HG02798 (cell line): ENCODE results near the gene HDLBP.
"Not testable (repeated sequence)": the region's sequence is repeated elsewhere in the genome, so short reads cannot be mapped to it uniquely, and the experiment has no call there.

ENCODE experiments used
- ATAC-seq: cut with Tn5 transposase; IDR thresholded peaks from one replicate; pipeline ENCODE4 v1.9.1; 2021; ENCODE audit warnings: mild to moderate bottlenecking; ENCODE audit not compliant: unreplicated experiment, poor library complexity

The HDLBP gene

DNA sequence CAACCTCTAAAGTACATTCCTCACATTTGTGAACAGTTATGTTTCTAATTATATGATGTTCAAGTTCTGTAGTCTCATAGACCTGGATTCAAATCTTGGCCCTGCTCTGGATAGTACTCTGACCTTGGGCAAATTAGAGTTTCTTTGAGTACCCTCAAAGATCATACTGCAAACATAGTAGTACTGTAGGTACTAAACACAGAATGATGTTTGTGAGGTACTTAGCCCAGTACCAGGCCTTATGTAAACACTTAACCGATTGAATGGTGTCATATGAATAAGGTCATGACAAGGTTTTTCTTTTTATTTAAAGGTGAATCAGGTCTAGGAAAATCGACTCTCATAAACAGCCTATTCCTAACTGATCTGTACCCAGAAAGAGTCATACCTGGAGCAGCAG, 19.3 kb upstream of the HDLBP start:
- ATAC-seq, result no peak

DNA sequence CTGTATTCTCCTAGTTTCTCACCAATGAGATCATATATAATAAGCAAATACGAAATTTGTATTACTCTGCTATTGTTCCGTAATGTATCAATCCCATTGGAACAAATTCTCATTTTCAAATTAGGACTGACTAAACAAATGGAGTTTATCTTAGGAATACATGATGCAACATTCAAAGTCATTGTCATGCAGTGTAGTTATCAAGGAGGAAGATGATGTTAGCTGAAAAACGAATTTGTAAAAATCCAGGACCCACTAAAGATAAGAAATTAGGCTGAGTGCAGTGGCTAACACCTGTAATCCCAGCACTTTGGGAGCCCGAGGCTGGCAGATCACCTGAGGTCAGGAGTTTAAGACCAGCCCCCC, 15.1 kb upstream of the HDLBP start:
- no peak for ATAC-seq

DNA sequence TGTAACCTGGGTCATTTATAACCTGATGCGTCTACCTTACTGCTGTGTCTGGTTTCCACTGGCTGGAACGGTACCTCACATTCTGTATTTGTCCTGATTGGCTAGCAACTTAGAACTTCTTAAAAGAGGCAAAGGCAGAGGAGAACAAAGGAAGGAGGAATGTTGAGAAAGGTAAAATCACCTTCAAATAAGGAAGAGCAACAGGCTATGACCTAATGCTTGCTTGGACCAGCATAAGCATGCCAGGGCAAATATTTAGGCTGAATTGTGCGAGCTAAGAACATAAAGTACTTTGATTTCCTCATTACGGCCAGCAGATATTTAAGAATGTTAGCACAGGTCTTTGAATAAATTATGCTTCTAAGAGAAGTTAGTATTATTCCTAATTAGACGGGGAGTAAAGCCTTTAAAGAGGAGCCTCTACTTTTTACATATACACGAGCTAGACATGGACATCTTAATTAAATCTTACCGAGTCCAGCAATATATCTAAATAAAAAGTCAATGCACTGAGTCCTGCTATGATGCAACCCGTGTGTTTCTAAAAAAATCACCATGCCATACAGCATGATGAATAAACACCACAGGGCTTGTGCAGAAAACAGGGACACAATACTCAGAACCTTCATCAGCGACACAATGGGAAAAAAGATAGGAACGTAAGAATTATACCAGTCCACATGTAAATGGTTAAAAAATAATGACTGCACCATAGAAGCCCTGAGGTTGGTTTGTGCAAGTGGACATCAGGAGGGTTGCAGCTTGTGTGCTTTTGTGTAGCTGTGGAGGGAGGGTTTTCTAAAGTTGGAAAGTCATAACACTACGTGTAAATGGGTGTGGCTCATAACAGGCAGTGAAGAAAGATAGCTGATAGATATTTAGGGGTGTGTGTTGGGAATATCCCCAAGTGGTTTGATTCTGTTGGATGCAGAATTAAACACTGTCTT, 14.5 kb upstream of the HDLBP start:
- no peak for ATAC-seq

DNA sequence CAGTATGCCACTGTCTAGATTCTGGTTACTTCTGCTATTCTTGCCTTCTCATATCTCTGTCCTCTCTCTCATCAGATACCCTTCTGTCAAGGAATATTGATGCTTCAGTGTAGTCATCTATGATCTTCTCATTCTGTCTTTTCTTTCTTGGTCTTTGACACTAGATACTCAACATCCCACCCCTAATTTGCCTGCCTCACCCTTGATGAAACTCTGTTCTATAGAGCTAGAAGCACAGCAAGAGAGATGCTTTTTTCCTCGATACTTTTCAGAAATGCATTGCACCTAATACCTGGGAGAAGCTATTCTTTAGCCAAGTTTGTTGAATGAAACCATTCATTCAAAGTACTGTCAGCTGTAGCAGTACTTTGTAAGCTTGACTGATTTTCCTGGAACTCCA, 9.8 kb upstream of the HDLBP start:
- ATAC-seq, result no peak

DNA sequence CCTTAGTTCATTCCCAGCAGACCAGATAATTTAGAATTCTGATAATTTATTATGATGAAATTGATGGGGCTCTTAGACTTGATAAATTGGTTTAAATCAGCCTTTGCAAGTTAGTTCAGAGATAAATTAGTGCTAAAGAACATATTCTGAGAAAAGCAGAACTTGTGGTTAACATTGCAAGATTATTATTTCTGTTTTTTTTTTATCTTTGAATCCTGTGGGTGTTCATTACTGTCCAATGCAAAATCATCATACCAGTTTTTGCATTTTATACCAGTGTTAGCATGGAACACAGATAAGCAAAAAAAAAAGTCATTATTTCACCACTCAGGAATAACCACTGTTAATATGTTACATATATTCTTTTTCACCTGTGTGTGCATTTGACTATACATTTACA, 9.3 kb upstream of the HDLBP start:
- ATAC-seq, result no peak

DNA sequence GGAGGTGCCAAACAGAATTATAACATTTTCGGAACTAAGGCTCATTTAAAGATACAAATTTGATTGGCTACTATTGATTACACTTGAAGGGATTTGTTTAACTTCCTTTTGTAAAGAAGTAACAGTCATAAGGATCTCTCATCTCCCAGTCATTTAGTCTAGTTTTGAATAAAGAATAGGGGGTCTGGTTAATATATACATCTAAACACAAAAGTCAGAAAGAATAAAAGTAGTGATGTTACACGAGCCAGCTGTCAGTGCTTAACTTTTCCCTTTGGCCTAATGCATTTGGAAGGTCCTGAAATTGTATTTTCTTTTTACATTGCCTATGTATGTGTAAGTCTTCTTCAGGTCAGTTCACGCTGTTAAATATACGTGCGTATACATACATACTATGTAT, 8.3 kb upstream of the HDLBP start:
- ATAC-seq, result no peak

DNA sequence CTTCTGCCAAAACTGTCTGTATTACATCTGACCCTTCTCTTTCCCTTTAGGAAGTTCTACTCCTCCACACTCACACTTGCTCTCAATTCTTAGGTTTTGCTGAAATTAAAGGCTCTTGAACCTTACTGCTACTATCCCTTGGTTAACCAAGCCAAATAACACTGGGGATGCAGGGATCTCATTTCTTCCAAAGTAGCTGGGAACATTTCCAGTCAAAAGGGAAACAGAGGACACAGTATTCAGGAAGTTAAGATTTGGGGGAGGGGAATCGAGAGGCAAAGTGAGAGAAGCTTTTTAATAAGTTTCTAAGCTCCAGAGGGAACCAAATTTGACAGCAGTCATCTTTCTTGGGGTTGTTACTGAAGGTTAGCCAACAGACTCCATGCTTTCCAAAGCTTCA, 6.4 kb upstream of the HDLBP start:
- no peak for ATAC-seq

DNA sequence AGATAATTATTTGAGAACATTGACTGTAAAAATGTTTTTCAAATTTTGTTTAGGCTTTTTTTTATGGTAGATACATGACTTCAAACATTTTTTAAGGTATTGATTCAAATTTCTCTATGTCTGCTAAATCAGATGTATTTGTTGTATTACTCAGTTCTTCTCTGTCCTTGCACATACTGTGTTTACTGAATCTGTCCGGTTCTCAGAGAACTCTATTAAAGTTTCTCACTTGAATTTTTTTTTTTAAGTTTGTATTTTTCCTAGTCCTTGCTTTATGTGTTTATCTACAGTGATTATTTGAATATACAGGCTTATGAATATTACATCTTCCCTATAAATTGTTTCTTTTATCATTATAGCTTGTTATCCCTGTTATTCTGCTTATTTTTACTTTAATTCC, 5.6 kb upstream of the HDLBP start:
- no peak for ATAC-seq

DNA sequence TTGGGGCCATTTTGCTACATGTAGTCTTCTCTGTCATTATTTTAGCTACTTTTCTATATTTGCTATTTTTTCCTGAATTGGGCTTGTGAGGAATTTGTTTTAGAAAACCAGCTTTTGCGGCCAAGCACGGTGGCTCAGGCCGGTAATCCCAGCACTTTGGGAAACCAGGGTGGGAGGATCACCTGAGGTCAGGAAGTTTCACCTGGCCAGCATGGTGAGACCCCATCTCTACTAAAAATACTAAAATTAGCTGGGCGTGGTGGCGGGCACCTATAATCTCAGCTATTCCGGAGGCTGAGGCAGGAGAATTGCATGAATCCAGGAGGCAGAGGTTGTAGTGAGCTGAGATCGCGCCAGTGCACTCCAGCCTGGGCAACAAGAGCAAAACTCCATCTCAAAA, 4.9 kb upstream of the HDLBP start:
- ATAC-seq, result no peak

DNA sequence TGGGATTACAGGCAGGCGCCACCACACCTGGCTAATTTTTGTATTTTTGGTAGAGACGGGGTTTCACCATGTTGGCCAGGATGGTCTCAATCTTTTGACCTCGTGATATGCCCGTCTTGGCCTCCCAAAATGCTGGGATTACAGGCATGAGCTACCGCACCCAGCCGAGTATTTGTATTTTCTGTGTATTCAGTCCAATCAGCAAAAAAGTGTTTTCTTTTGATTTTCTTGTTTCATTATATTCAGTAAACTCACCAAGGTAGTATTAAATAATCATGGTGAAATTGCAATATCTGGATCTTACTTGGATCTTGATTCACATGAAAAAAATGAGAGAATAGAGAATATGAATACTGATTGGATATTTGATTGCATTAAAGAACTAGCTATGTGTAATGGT, 3.4 kb upstream of the HDLBP start:
- not testable (repeated sequence) for ATAC-seq

DNA sequence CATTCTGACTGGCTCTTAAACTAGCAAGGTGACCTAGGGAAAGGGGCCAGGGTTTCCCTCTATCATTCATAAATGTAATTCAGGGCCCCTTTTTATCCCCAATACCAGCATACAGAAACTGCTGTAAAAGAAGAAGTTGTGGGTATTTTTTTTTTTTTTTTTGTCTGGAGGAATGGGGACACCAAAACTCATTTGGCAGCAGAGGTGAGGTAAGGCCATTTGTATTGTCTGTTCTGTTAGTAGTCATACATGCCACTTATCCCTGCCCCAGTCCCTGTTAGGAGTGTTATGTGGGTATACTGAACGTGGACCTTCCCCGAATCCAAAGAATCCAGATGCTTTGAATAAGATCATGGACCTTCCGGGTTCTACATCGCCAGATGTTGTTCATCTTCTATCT, 1.9 kb upstream of the HDLBP start:
- ATAC-seq, result no peak

DNA sequence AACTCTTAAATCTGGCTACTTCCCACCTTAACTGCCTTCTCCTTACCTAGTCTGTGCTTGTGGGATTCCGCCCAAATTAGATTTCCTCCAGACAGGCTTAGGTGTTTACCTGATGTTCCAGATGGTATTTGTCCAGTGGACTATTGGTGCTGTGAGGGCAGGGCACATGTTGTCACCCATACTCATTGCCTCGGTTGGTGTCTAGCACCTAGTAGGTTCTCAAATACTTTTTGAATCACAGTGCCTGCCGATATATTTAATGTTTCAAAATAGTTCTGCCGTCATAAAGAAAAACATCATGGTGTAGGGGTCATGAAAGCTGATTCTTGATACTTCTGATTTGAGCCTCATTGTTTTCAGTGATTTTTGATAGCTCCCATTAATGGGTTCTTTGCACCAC, 1.4 kb upstream of the HDLBP start:
- ATAC-seq, result no peak

DNA sequence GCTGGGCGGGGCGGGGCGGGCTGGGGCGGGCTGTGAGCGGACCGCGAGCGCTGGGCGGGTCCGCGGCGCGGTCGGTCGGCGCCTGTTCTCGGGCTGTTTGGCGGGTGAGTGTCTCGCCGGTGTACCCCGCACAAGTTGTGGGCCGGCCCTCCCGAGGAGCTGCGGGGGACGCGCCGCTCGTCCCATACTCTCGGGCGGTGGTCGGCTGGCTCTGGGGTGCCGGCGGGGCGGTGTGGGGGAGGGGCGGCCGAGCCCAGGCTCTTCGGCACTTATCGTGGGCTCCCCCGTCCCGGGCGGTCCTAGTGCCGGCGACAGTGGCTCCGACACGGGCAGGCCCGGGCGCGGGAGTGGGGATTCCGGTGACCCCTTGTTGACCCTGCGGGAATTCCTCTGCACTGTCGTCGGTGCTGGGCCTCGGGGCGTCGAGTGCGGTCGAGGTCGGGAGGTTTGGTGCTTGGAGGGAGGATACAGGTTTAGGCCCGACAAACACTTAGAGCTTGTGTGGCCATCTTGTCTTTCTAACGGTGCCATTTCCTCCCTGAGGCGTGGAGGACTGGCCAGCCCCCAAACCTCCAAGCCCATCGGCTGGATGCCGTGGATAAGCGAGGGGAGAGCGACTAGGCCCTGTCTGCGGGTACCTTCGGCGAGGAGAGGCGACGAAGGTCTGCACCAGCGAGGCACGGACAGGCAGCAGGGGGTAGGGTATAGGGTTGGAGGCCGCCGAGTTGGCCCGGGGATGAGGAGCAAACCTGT, 583 bp upstream of the HDLBP start, which contains the start of gene SEPTIN2:
Gene SEPTIN2 (plus strand): TSS at position 47 of the 753 bp plus-strand sequence. CDS start 8,308 bp downstream, outside the sequence.
- peak; percentile 42 for ATAC-seq

DNA sequence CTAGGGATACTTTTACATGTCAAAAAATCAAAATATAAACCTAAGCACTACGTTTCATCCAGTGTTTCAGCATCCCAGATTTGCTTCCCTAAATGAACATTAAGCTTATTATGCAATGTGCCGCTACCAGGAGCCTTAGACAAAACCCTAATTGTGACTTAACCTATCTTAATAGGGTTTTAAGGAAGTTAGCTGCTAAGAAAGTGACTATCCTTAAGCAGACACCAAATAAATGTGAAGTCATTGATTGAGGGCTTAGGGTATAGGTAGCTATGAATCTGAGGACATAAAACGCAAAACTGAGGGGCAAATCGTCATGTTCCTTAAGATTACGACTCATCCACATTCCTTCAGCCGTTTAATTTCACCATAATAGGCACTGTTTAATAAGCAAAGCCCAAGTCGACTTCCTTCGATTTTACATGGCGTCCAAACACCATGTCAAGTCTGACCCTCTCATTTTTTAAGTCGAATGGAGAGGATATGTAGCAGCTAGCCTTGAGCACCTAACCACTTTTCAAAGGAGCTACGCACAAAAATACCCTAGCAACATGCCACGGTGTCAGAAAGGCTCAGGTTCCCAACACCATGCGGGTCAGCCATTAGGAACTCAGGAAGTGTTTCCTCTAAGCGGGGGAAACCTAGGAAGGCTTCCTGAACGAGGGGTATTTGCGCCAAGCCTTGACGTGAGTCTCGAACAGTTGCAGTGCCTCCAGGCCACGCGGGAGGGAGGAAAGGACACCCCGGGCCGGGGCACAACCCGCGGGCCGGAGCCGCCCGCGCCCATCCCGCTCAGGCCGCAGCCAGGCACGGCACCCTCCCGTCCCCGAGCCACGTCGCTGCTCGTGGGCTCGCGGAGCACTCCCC, 1.0 kb downstream of the HDLBP start:
- ATAC-seq, result no peak

DNA sequence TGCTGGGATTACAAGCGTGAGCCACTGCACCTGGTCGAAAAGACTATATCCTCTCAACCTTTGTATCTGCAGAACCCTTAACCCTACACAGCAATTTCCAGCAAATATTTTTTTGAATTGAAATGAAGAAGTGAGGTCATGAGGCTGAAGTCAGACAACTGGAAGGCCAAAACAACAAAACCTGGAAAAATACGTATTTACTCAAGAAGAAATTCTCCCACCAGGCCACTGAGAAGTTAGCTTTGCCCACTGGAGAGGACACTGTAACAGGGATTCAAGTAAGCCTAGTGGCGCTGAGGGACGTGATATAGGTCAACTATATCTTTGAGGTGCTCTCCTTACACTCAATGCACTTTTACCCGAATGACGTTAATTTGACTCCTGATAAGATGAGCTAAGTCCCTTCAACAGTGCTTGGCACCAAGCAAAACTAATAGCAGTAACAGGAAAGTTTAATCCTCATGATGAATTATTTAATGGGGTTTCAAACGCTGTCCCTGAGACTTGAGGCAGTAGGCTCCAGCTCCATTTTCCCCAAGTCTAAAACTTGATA, 1.9 kb downstream of the HDLBP start:
- no peak for ATAC-seq

DNA sequence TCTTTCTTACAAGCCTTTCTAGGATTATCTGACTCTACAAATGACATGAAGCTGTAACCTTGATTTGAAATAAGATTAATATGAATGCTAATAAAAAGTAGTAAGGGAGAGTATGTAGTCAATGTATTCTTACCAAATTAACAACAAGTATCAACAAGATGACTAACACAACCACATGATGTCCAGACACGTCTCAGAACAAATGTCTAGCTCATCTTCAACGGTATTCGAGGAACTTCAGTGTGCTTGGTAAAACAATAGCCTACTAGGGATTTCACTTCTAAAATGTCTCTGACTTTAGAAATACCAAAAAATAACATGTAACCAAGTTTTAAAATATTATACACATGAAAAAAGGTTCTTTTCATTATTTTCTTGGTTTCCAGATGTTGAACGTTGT, 3.4 kb downstream of the HDLBP start:
- ATAC-seq, result no peak

DNA sequence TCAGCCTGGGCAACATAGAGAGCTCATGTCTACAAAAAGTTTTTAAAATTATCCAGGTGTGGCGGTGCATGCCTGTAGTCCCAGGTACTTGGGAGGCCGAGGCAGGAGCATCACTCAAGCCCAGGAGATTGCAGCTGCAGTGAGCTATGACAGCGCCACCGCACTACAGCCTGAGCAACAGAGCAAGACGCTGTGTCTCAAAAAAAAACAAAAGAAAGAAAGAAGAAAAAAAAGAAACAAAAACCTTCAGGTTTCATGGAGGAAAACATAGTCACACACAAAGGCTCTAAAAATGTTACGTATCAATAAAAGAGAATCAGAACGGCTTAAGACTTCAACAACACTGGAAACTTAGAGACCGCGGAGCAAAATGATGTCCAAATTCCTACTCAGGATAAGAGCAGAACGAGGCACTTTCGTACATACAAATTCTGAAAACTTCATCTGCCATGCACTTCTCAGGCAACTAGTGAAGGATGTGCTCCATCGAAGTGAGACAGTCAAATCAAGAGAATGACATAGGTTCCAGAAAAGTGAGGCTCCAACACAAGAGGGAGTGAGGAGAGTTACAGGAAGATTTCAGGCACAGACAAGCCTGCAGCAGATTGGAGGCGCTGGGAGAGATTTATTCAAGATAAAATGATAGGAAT, 4.4 kb downstream of the HDLBP start:
- no peak for ATAC-seq

DNA sequence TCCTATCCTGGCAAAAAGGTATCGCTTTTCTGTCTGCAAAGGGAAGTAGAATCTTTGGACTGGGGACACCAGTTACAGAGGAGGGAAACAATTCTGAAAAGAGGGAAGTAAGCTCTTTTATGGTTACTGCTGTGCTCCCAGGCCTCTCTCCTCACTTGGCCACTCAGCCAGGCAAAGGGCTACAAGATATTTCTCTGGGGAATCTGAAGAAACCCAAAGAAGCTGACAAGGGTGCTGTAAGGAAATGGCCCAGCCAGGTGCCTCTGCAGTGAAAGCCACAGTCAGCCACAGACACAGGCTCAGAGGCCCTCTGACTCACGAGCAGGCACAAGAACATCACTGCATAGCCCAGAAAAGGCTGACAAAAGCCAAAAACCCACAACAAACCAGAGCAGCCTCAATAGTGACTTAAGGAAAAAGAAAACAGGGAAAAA, 5.8 kb downstream of the HDLBP start:
- peak; percentile 63 for ATAC-seq

DNA sequence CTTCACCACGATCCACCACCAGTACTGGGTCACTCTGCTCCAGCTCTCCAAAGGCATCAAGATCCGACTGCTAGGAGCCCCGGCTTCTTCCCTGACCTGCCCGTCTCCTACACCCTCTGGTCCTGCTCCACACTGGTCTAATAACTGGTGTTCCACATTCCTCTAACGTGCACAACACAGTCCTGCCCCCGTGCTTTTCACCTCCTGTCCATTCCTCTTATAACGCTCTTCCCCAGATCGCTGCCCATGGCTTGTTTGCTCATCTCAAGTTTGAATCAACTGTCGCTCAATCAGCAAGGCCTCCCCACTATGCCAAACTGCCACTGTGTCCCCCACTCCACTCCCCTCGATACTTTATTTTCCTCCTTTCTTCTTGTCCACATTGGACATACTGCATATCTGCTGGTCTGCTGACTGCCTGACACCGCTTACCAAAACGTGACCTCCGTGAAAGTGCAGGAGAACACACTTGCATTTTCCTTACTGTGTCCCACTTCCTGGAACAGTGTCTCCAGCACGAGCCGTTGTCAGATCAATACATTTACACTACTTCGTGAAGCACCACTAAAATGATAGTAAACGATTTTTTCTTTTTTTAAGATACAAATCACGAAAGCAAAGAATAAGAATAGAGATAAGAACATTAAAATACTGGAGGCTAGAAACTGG, 6.5 kb downstream of the HDLBP start:
- no peak for ATAC-seq
